GM23248 (cell line): ENCODE data around the gene GSE1.

Source experiments
- EZH2 ChIP-seq: fragments of 200-600 bp; sonication (generic); IDR thresholded peaks from 2 replicates; pipeline ENCODE4 v1.6.1; 2018; ENCODE audit warnings: antibody characterized with exemption, mild to moderate bottlenecking; ENCODE audit not compliant: insufficient read depth, poor library complexity, severe bottlenecking
- EZH2phosphoT487 ChIP-seq: fragments of 200-600 bp; sonication (generic); IDR thresholded peaks from 2 replicates; pipeline ENCODE4 v1.6.1; 2018; ENCODE audit warnings: antibody characterized with exemption, moderate library complexity, mild to moderate bottlenecking, low read depth; ENCODE audit not compliant: insufficient read depth

GRCh38 chr16:85627526-85628264, 14.6 kb downstream of the GSE1 start:
- TF ChIP-seq EZH2 (no peak), EZH2phosphoT487 (no peak)
